Esophagus squamous epithelium (tissue), 5 donors: ENCODE data around the gene OR4B1. TPM values are rescaled to one million over a fixed set of nuclear protein-coding genes. Genes with fewer than 3 reads are reported as not detected.

Experiments used
- DNase-seq: peaks from one replicate; lab custom pipeline; 2025; lab: John Stamatoyannopoulos, UW
- H3K27ac ChIP-seq, 4 donors: fragments of 200-600 bp; sonication (generic); one replicate each; pipeline ENCODE4 v1.5.1; 2016 to 2019; ENCODE audit warnings: mild to moderate bottlenecking in 1 of 4
- H3K27me3 ChIP-seq, 4 donors: fragments of 200-600 bp; sonication (generic); 1 replicate in 3 of 4; 2 replicates in 1 of 4; pipeline versions ENCODE4 v1.5.1 to v1.6.0; 2017 to 2021; ENCODE audit warnings: antibody characterized with exemption in 1 of 4
- H3K36me3 ChIP-seq, 3 donors: fragments of 200-600 bp; sonication (generic); one replicate each; pipeline ENCODE4 v1.5.1; 2016 to 2019
- H3K4me1 ChIP-seq, 3 donors: fragments of 200-600 bp; sonication (generic); one replicate each; pipeline ENCODE4 v1.5.1; 2017 to 2019
- H3K4me3 ChIP-seq, 4 donors: fragments of 200-600 bp; sonication (generic); 1 replicate in 3 of 4; 2 replicates in 1 of 4; pipeline ENCODE4 v1.5.1; 2016 to 2019; ENCODE audit warnings: mild to moderate bottlenecking in 2 of 4, moderate library complexity in 1 of 4
- H3K9me3 ChIP-seq, 3 donors: fragments of 200-600 bp; sonication (generic); one replicate each; pipeline ENCODE4 v1.5.1; 2016 to 2019
- CTCF ChIP-seq, 6 experiments: fragments of 450-650 bp in 4 of 6; fragments of 200-600 bp in 2 of 6; sonication (generic) in 2 of 6; IDR thresholded peaks; one replicate each; pipeline ENCODE4 v1.5.1; 2016 to 2019; ENCODE audit warnings: antibody characterized with exemption in 6 of 6, mild to moderate bottlenecking in 4 of 6, moderate library complexity in 4 of 6
- POLR2A ChIP-seq, 4 donors: fragments of 450-650 bp; IDR thresholded peaks; one replicate each; pipeline ENCODE4 v1.6.1; 2017; ENCODE audit warnings: antibody characterized with exemption in 4 of 4, mild to moderate bottlenecking in 4 of 4, moderate library complexity in 3 of 4
- WGBS, 2 donors: methylation state at CpG; one replicate each; pipeline ENCODE4 v1.1.5; 2018; 5-methylcytosine and 5-hydroxymethylcytosine counted together
- intact Hi-C: fragments of 100-400 bp; cut with DNase I; formaldehyde crosslinking; loops from one replicate; pipeline ENCODE4 v1.15.0; 2022
- total RNA-seq, 4 donors: library from RNA; depleted of rRNA; stranded (reverse); fragments of >200 nt; gene quantifications; one replicate each; pipeline ENCODE4 v1.1.0, GENCODE V29; 2016
- donor health status: DM: yes; HTN: yes; CAD: no.

Gene OR4B1, protein sequence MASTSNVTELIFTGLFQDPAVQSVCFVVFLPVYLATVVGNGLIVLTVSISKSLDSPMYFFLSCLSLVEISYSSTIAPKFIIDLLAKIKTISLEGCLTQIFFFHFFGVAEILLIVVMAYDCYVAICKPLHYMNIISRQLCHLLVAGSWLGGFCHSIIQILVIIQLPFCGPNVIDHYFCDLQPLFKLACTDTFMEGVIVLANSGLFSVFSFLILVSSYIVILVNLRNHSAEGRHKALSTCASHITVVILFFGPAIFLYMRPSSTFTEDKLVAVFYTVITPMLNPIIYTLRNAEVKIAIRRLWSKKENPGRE
- total RNA-seq = not detected

DNA sequence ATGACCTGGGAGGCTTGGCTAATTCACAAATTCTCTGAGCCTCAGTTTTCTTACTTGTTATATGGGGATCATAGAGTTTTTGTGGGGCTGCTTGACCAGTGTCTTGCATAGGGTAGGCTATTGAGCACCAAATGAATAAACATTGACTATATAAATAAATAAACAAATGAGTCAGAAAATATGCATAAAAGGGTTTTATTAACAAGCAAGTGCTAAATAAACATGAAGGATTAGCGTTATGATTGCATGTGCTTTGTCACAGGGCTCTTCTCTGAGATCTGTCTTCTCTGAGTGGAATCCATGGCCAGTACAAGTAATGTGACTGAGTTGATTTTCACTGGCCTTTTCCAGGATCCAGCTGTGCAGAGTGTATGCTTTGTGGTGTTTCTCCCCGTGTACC lies at the start of gene OR4B1:
OR4B1 (plus strand) TSS at position 301 of the 400 bp plus-strand sequence; CDS start at position 301, 0 bp downstream.
- H3K36me3 ChIP-seq = no peaks in the 10 kb centered on the region
- H3K4me3 ChIP-seq = no peak within 1 kb of the TSS
- H3K4me1 ChIP-seq = no peaks in the 10 kb centered on the region
- WGBS, 2 donors = 66 to 74% methylated on average over 2 of the region's 2 CpGs
- H3K9me3 ChIP-seq = no peaks in the 10 kb centered on the region
- TF ChIP-seq CTCF (IDR thresholded peaks at IDR 0.05) (no peak), POLR2A (IDR thresholded peaks at IDR 0.05) (no peak)
- DNase-seq = no peak
- no peaks in the 10 kb centered on the region for H3K27me3 ChIP-seq
- intact Hi-C loops = no loop called here
- H3K27ac ChIP-seq = no peak within 1 kb of the TSS

DNA sequence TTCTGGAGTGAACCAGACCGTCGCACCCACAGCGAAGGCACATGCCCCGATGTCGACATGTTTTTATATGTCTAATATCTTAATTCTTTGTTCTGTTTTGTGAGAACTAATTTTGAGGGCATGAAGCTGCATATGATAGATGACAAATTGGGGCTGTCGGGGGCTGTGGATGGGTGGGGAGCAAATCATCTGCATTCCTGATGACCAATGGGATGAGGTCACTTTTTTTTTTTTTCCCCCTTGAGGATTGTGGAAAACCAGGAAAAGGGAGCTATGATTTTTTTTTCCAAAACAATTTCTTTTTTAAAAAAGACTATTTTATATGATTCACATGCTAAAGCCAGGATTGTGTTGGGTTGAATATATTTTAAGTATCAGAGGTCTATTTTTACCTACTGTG lies 49.2 kb upstream of the OR4B1 start:
- H3K4me1 ChIP-seq = peaks cover 5 to 26% (median 16%) of the 10 kb centered on the region in 3 donors
- DNase-seq = no peak
- no peak overlapping the region for H3K27ac ChIP-seq
- no peaks in the 10 kb centered on the region for H3K9me3 ChIP-seq
- TF ChIP-seq POLR2A (IDR thresholded peaks at IDR 0.05) (no peak), CTCF (IDR thresholded peaks at IDR 0.05) (no peak)
- no peaks in the 10 kb centered on the region for H3K27me3 ChIP-seq
- intact Hi-C loops = no loop called here
- peaks cover 0 to 17% (median 0%) of the 10 kb centered on the region in 3 donors for H3K36me3 ChIP-seq
- WGBS, 2 donors = 83 to 92% methylated on average over 6 of the region's 6 CpGs
- H3K4me3 ChIP-seq = no peak overlapping the region

DNA sequence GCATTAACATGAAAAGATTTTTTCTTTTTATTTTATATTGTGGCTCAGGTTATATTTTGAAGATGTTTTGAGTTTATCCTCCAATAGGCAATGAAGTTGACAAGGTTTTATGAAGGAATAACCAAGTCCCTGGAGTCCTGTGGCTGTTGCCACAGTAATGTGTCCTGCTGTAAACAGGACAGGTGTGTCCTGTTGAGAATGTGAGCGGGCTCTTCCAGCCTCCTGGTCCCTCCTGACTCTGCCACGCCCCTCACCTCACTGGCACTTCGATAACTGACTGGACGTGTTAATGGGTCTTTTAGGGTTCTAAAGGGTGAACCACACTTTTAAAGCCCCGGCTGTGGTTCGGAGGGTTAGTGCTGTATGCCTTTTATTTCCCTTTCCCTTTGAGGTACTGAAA lies 47.8 kb upstream of the OR4B1 start:
- intact Hi-C loops = no loop called here

DNA sequence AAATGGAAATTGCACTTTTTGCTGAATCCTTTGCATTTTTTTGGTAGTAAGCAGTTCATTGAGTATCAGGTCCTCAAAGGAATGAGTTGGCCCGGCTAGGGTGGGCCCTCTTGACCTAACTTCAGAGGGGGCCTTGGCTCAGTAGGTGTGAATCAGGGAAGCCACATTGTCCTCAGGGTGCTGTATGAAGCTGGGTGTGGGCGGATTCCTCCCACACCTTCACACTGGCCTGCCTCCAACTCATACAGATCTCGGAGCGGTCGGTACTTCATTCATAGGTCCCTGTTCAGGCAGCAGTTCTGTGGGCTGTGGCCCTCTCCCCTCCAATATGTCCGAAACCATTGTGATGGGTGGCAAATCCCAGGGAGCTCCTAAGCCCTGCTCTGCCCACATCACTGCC lies 47.4 kb upstream of the OR4B1 start:
- Histone ChIP-seq H3K4me3 (no peak overlapping the region), H3K36me3 (peaks cover 0 to 6% (median 0%) of the 10 kb centered on the region in 3 donors), H3K27me3 (no peaks in the 10 kb centered on the region), H3K27ac (peak overlapping the region in 3 of 4 donors; percentile 5 to 25 (median 7)), H3K4me1 (peaks cover 5 to 31% (median 16%) of the 10 kb centered on the region in 3 donors), H3K9me3 (no peaks in the 10 kb centered on the region)
- TF ChIP-seq POLR2A (IDR thresholded peaks at IDR 0.05) (no peak), CTCF (IDR thresholded peaks at IDR 0.05) (no peak)
- intact Hi-C loops = no loop called here
- DNase-seq = no peak
- 89% methylated on average over 1 of the region's 6 CpGs; no CpG with 5 or more reads in 1 of the 2 donors for WGBS, 2 donors

More for the DNA sequence above, 47.8 kb upstream of the OR4B1 start:
- Histone ChIP-seq H3K4me3 (no peak overlapping the region), H3K9me3 (no peaks in the 10 kb centered on the region), H3K27ac (peak overlapping the region in 1 of 4 donors; percentile 7), H3K36me3 (peaks cover 0 to 11% (median 0%) of the 10 kb centered on the region in 3 donors), H3K4me1 (peaks cover 5 to 31% (median 16%) of the 10 kb centered on the region in 3 donors), H3K27me3 (no peaks in the 10 kb centered on the region)
- no peak for TF ChIP-seq CTCF (IDR thresholded peaks at IDR 0.05)
- no peak for TF ChIP-seq POLR2A (IDR thresholded peaks at IDR 0.05)
- 87 to 92% methylated on average over 2 to 6 of the region's 6 CpGs for WGBS, 2 donors
- no peak for DNase-seq

DNA sequence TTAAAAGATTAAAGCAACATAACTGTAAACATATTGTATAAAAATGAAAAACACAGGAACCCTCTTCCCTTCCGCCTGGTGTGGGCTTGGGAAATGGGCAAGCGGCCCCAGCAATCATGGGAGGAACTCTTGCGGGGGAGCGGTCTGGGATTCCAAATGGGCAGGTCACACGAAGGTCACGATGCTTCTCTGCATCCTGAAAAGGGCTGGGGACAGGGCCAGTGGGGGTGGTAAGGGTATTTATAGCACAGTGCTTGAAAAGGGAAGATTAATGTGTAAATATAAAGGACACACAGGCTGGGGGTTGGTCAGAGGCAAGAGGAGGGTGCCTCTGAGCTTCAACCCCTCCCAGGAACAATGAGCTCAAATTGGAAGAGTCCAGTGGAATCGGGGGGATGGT lies 46.9 kb upstream of the OR4B1 start:
- Histone ChIP-seq H3K4me3 (no peak overlapping the region), H3K27ac (peak overlapping the region in 2 of 4 donors; percentile 5 to 7), H3K9me3 (no peaks in the 10 kb centered on the region), H3K4me1 (peaks cover 5 to 31% (median 16%) of the 10 kb centered on the region in 3 donors), H3K36me3 (peaks cover 0 to 2% (median 0%) of the 10 kb centered on the region in 3 donors), H3K27me3 (no peaks in the 10 kb centered on the region)
- intact Hi-C loops = no loop called here
- 47 to 72% methylated on average over 7 of the region's 7 CpGs for WGBS, 2 donors
- TF ChIP-seq POLR2A (IDR thresholded peaks at IDR 0.05) = no peak
- TF ChIP-seq CTCF (IDR thresholded peaks at IDR 0.05) = no peak
- no peak for DNase-seq
